Hepatocyte (in vitro differentiated cells): ENCODE results near the gene TCP11X1.
"Not testable (repeated sequence)": the region's sequence is repeated elsewhere in the genome, so short reads cannot be mapped to it uniquely, and the experiment has no call there.

ENCODE experiments used
- CTCF ChIP-seq: fragments of 200-600 bp; sonication (generic); IDR thresholded peaks from 2 replicates; pipeline ENCODE4 v1.5.1; 2016; ENCODE audit warnings: antibody characterized with exemption, mild to moderate bottlenecking; ENCODE audit not compliant: poor library complexity
- EZH2 ChIP-seq: fragments of 200-600 bp; sonication (generic); IDR thresholded peaks from 2 replicates; pipeline ENCODE4 v1.6.1; 2016; ENCODE audit warnings: antibody characterized with exemption, mild to moderate bottlenecking, borderline replicate concordance

- TF ChIP-seq CTCF, EZH2: not testable (repeated sequence)
These were observed 25.2 kb downstream of the TCP11X1 start for GRCh38 chrX:102240265-102240664.
